ENCODE measurements around the gene TOMM20. TPM values are rescaled to one million over a fixed set of nuclear protein-coding genes. Genes with fewer than 3 reads are reported as not detected.

Gene TOMM20
- total RNA-seq, 1 experiment from 2014 or later = 101 TPM

GRCh38 chr1:235169986-235170385, 41.3 kb upstream of the TOMM20 start:
- peaks cover 14% of the 10 kb centered on the region; the same call in 1 of the 2 replicates for H3K36me3 ChIP-seq (ENCODE audit: control insufficient read depth, insufficient read depth, low read length)
- intact Hi-C loops (cut with micrococcal nuclease; ENCODE audit: unreplicated experiment) = no loop called here
- in situ Hi-C loops (cut with HindIII; ENCODE audit: low pct_unique_long_range_greater_than_20kb, low sequenced_read_pairs) = no loop called here
- no peak for DNase-seq (ENCODE audit: low read depth, low spot score)
- BruUV-seq (replicated peaks) = no TSS peak
- H3K9me3 ChIP-seq (ENCODE audit: control insufficient read depth, insufficient read depth, low read depth, low read length) = no peaks in the 10 kb centered on the region
- no peaks in the 10 kb centered on the region for H3K4me1 ChIP-seq (ENCODE audit: control insufficient read depth, insufficient read depth, low read length)
- TF ChIP-seq POLR2AphosphoS5 (IDR thresholded peaks at IDR 0.05; ENCODE audit: low read depth, low read length) (no peak), REST (IDR thresholded peaks at IDR 0.05; ENCODE audit: insufficient read depth in 1 of 2, low read depth in 2 of 2, low read length in 1 of 2) (no peak), CTCF (IDR thresholded peaks at IDR 0.05) (no peak), TCF7L2 (IDR thresholded peaks at IDR 0.05; ENCODE audit: low read depth, low read length) (no peak), SIN3A (IDR thresholded peaks at IDR 0.05; ENCODE audit: borderline replicate concordance, insufficient read depth, low read depth, low read length) (no peak)
- no peak for ATAC-seq
- CTCF ChIA-PET = no interaction called here
- H3K27me3 ChIP-seq (ENCODE audit: control insufficient read depth, insufficient read depth, low read length) = no peaks in the 10 kb centered on the region
- H3K4me3 ChIP-seq (ENCODE audit: low read depth in 2 of 2, low read length in 2 of 2) = no peak overlapping the region
- POLR2A ChIA-PET = no interaction called here
- no peak overlapping the region for H3K27ac ChIP-seq (ENCODE audit: low read length)

- ChIA-PET CTCF (no interaction called here), POLR2A (no interaction called here)
- H3K27me3 ChIP-seq (ENCODE audit: control insufficient read depth, insufficient read depth, low read length) = no peaks in the 10 kb centered on the region
- TF ChIP-seq POLR2AphosphoS5 (IDR thresholded peaks at IDR 0.05; ENCODE audit: low read depth, low read length) (no peak), REST (IDR thresholded peaks at IDR 0.05; ENCODE audit: insufficient read depth in 1 of 2, low read depth in 2 of 2, low read length in 1 of 2) (no peak), CTCF (IDR thresholded peaks at IDR 0.05) (no peak), TCF7L2 (IDR thresholded peaks at IDR 0.05; ENCODE audit: low read depth, low read length) (no peak), SIN3A (IDR thresholded peaks at IDR 0.05; ENCODE audit: borderline replicate concordance, insufficient read depth, low read depth, low read length) (no peak)
- no peak overlapping the region for H3K4me3 ChIP-seq (ENCODE audit: low read depth in 2 of 2, low read length in 2 of 2)
- ATAC-seq = no peak
- DNase-seq (ENCODE audit: low read depth, low spot score) = no peak
- in situ Hi-C loops (cut with HindIII; ENCODE audit: low pct_unique_long_range_greater_than_20kb, low sequenced_read_pairs) = no loop called here
- no peaks in the 10 kb centered on the region for H3K9me3 ChIP-seq (ENCODE audit: control insufficient read depth, insufficient read depth, low read depth, low read length)
- BruUV-seq (replicated peaks) = no TSS peak
- H3K27ac ChIP-seq (ENCODE audit: low read length) = no peak overlapping the region
- intact Hi-C loops (cut with micrococcal nuclease; ENCODE audit: unreplicated experiment) = no loop called here
- peaks cover 13% of the 10 kb centered on the region; the same call in 1 of the 2 replicates for H3K36me3 ChIP-seq (ENCODE audit: control insufficient read depth, insufficient read depth, low read length)
- H3K4me1 ChIP-seq (ENCODE audit: control insufficient read depth, insufficient read depth, low read length) = no peaks in the 10 kb centered on the region
Observed at GRCh38 chr1:235168375-235168774, 39.7 kb upstream of the TOMM20 start.
